ENCODE results near the gene ANKRD16. TPM values are rescaled to one million over a fixed set of nuclear protein-coding genes. Genes with fewer than 3 reads are reported as not detected.
"Not testable (repeated sequence)": the region's sequence is repeated elsewhere in the genome, so short reads cannot be mapped to it uniquely, and the experiment has no call there.

The ANKRD16 gene
- total RNA-seq, 1 donor from 2014 or later, result 4.9 TPM

DNA sequence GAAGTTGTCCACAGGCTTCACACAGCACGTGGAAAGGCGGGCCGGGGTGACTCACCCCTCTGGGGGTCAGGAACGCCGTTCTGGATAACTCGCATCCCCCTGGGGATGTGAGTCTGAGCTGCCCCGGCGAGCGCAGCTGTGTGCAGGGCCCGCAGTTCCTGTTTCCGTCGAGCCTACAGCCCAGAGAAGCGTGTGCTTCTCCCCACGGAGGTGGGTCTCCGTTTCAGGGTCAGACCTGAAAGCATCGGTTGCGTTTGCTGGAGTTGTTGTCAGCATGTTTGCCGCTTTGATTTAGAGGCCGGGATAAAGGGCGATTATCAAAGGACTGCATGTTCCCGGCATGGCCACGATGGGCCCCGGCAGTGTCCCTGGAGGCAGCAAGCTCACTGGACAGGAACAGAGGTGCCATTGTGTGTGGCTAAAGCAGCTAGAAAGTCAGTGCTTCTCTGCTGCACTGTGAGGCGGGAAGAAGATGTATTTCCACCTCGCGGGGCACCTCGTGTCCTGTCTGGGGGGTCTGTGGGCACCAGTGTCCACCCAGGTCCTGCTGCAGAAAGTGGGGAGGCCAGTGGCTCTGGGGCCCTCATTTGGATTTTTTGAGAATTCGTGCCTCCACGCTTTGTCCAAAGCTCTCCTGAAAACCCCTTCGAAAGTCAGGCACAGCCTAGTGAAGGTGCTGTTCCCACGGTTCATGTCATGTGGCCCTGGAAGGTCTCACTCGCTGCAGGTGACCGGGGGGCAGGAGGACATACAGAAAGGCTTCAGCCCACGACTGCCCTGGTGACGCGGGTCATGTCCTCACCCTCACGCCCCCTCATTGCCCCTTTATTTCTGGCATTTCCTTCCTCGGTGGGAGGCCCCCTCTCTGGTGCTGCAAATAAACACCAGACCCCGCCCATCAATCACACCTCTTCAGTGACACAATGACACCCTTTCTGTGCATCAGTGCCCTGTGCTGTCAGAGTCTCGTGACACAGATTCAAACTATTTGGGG, 49.1 kb downstream of the ANKRD16 start:
- no peaks in the 10 kb centered on the region for H3K79me2 ChIP-seq (ENCODE audit: insufficient read depth, low read length)
- H3K27me3 ChIP-seq (ENCODE audit: insufficient read depth, low read length), result no peaks in the 10 kb centered on the region
- DNase-seq (ENCODE audit: low read depth), result peak; percentile 14
- H3K4me1 ChIP-seq (ENCODE audit: insufficient read depth, low read length), result no peaks in the 10 kb centered on the region
- H3K27me3 Mint-ChIP-seq (ENCODE audit: low read depth, unreplicated experiment), result peaks cover 2% of the 10 kb centered on the region
- no peaks in the 10 kb centered on the region for H4K20me1 ChIP-seq (ENCODE audit: insufficient read depth, low read length)
- no peaks in the 10 kb centered on the region for H3K9me3 ChIP-seq (ENCODE audit: insufficient read depth, low read depth, low read length)
- peak overlapping the region; percentile 59 for H3K4me2 ChIP-seq (ENCODE audit: low read length)
- no peak overlapping the region for H3K27ac Mint-ChIP-seq (ENCODE audit: unreplicated experiment)
- no peaks in the 10 kb centered on the region for H3K36me3 ChIP-seq (ENCODE audit: insufficient read depth, low read length)
- peaks cover 4% of the 10 kb centered on the region for H3K4me1 Mint-ChIP-seq (ENCODE audit: low read depth, unreplicated experiment)
- H3K4me3 ChIP-seq (ENCODE audit: insufficient read depth, low read depth, low read length), result no peak overlapping the region
- H3K4me3 Mint-ChIP-seq (ENCODE audit: unreplicated experiment), result peak overlapping the region; percentile 54
- H3K36me3 Mint-ChIP-seq (ENCODE audit: low read depth, unreplicated experiment), result no peaks in the 10 kb centered on the region
- peak overlapping the region; percentile 83 for H2AFZ ChIP-seq (ENCODE audit: low read depth, low read length)
- no peak overlapping the region for H3K27ac ChIP-seq (ENCODE audit: low read depth, low read length)
- H3K9ac ChIP-seq (ENCODE audit: low read length), result no peak overlapping the region
- H3K9me3 Mint-ChIP-seq (ENCODE audit: unreplicated experiment), result no peaks in the 10 kb centered on the region
- FAIRE-seq, result no peak
- TF ChIP-seq, protein P1, sequence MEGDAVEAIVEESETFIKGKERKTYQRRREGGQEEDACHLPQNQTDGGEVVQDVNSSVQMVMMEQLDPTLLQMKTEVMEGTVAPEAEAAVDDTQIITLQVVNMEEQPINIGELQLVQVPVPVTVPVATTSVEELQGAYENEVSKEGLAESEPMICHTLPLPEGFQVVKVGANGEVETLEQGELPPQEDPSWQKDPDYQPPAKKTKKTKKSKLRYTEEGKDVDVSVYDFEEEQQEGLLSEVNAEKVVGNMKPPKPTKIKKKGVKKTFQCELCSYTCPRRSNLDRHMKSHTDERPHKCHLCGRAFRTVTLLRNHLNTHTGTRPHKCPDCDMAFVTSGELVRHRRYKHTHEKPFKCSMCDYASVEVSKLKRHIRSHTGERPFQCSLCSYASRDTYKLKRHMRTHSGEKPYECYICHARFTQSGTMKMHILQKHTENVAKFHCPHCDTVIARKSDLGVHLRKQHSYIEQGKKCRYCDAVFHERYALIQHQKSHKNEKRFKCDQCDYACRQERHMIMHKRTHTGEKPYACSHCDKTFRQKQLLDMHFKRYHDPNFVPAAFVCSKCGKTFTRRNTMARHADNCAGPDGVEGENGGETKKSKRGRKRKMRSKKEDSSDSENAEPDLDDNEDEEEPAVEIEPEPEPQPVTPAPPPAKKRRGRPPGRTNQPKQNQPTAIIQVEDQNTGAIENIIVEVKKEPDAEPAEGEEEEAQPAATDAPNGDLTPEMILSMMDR (IDR thresholded peaks at IDR 0.05; ENCODE audit: insufficient read depth, low read depth, low read length), result no peak
- no peak for TF ChIP-seq EZH2 (IDR thresholded peaks at IDR 0.05; ENCODE audit: insufficient read depth, low read length)

DNA sequence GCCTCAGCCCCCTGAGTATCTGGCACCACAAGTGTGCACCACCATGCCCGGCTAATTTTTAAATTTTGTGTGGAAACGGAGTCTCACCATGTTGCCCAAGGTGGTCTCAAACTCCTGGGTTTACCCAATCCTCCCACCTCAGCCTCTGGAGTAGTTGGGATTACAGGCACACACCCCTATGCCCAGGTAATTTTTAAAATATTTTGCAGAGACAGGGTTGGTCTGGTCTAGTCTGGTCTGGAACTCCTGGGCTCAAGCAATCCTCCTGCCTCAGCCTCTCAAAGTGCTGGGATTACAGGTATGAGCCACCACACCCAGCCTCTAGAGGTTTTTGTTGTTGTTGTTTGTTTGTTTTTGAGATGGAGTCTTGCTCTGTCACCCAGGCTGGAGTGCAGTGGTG, 53.5 kb downstream of the ANKRD16 start:
- not testable (repeated sequence) for DNase-seq (ENCODE audit: low read depth); H3K36me3 Mint-ChIP-seq (ENCODE audit: low read depth, unreplicated experiment); H3K27me3 Mint-ChIP-seq (ENCODE audit: low read depth, unreplicated experiment); H3K4me1 Mint-ChIP-seq (ENCODE audit: low read depth, unreplicated experiment); H3K9ac ChIP-seq (ENCODE audit: low read length); FAIRE-seq; H3K4me3 ChIP-seq (ENCODE audit: insufficient read depth, low read depth, low read length); H3K4me3 Mint-ChIP-seq (ENCODE audit: unreplicated experiment); H3K79me2 ChIP-seq (ENCODE audit: insufficient read depth, low read length); H3K27me3 ChIP-seq (ENCODE audit: insufficient read depth, low read length); H3K4me1 ChIP-seq (ENCODE audit: insufficient read depth, low read length); H3K27ac Mint-ChIP-seq (ENCODE audit: unreplicated experiment); H3K27ac ChIP-seq (ENCODE audit: low read depth, low read length); H3K4me2 ChIP-seq (ENCODE audit: low read length); H3K9me3 ChIP-seq (ENCODE audit: insufficient read depth, low read depth, low read length); H3K36me3 ChIP-seq (ENCODE audit: insufficient read depth, low read length); H4K20me1 ChIP-seq (ENCODE audit: insufficient read depth, low read length); H3K9me3 Mint-ChIP-seq (ENCODE audit: unreplicated experiment); H2AFZ ChIP-seq (ENCODE audit: low read depth, low read length)

DNA sequence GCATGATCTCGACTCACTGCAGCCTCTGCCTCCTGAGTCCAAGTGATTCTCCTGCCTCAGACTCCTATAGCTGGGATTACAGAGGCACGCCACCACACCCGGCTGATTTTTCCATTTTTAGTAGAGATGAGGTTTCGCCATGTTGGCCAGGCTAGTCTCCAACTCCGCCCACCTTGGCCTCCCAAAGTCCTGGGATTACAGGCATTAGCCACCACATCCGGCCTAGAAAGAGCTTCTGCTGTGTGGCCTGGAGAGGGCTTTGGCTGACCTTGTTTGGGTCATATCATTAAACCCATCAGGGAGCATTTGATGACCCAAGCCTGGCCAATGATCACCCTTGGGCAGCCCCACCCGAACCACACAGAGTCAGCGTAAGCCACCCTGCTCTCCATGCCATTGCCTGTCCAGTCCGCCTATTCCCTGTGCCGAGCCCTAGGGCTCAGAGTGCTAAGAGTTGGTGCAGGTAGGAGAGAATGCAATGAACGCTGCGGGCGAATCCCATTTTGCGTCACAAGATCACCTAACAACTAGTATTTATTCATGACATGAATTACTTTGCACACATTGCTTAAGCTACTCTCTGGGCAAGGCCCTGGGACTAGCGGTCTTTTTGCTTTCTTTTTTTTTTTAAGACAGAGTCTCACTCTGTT, 54.1 kb downstream of the ANKRD16 start:
- TF ChIP-seq, protein P1 (IDR thresholded peaks at IDR 0.05; ENCODE audit: insufficient read depth, low read depth, low read length), result no peak
- no peak for TF ChIP-seq EZH2 (IDR thresholded peaks at IDR 0.05; ENCODE audit: insufficient read depth, low read length)
- Histone ChIP-seq H3K9ac (ENCODE audit: low read length) (no peak overlapping the region), H3K4me2 (ENCODE audit: low read length) (no peak overlapping the region), H3K4me1 (ENCODE audit: insufficient read depth, low read length) (no peaks in the 10 kb centered on the region), H2AFZ (ENCODE audit: low read depth, low read length) (no peak overlapping the region), H3K27ac (ENCODE audit: low read depth, low read length) (no peak overlapping the region), H4K20me1 (ENCODE audit: insufficient read depth, low read length) (no peaks in the 10 kb centered on the region), H3K4me3 (ENCODE audit: insufficient read depth, low read depth, low read length) (no peak overlapping the region), H3K36me3 (ENCODE audit: insufficient read depth, low read length) (no peaks in the 10 kb centered on the region), H3K9me3 (ENCODE audit: insufficient read depth, low read depth, low read length) (no peaks in the 10 kb centered on the region), H3K79me2 (ENCODE audit: insufficient read depth, low read length) (no peaks in the 10 kb centered on the region), H3K27me3 (ENCODE audit: insufficient read depth, low read length) (no peaks in the 10 kb centered on the region)
- Mint-ChIP-seq H3K27ac (ENCODE audit: unreplicated experiment) (no peak overlapping the region), H3K4me1 (ENCODE audit: low read depth, unreplicated experiment) (no peaks in the 10 kb centered on the region), H3K4me3 (ENCODE audit: unreplicated experiment) (no peak overlapping the region), H3K36me3 (ENCODE audit: low read depth, unreplicated experiment) (no peaks in the 10 kb centered on the region), H3K9me3 (ENCODE audit: unreplicated experiment) (no peaks in the 10 kb centered on the region), H3K27me3 (ENCODE audit: low read depth, unreplicated experiment) (peaks cover 8% of the 10 kb centered on the region)
- DNase-seq (ENCODE audit: low read depth) (no peak), FAIRE-seq (no peak)

All from astrocyte (in vitro differentiated cells and primary cell).